Neural progenitor cell (in vitro differentiated cells): ENCODE data around the gene OR51B2. TPM values are rescaled to one million over a fixed set of nuclear protein-coding genes. Genes with fewer than 3 reads are reported as not detected.

ENCODE experiments used
- DNase-seq: peaks from one replicate; pipeline ENCODE4 v3.0.0-alpha.2; 2016; ENCODE audit warnings: low spot score
- H2AFZ ChIP-seq: fragments of 200-600 bp; sonication (generic); replicated peaks from 2 replicates; pipeline ENCODE4 v1.6.1; 2016; ENCODE audit warnings: antibody characterized with exemption
- H3F3A ChIP-seq: fragments of 200-600 bp; sonication (generic); 2 replicates; pipeline ENCODE4 v1.6.1; 2016; ENCODE audit warnings: antibody characterized with exemption, low read depth
- H3K27ac ChIP-seq: fragments of 200-600 bp; sonication (generic); 2 replicates; pipeline ENCODE4 v1.5.1; 2016; ENCODE audit warnings: mild to moderate bottlenecking
- H3K27me3 ChIP-seq: fragments of 200-600 bp; sonication (generic); 2 replicates; pipeline ENCODE4 v1.6.1; 2016; ENCODE audit warnings: mild to moderate bottlenecking, moderate library complexity
- H3K36me3 ChIP-seq: fragments of 200-600 bp; sonication (generic); 2 replicates; pipeline ENCODE4 v1.5.1; 2016
- H3K4me1 ChIP-seq: fragments of 200-600 bp; sonication (generic); 2 replicates; pipeline ENCODE4 v1.6.1; 2016; ENCODE audit warnings: mixed run types
- H3K4me2 ChIP-seq: fragments of 200-600 bp; sonication (generic); 2 replicates; pipeline ENCODE4 v1.6.1; 2016
- H3K4me3 ChIP-seq: fragments of 200-600 bp; sonication (generic); 2 replicates; pipeline ENCODE4 v1.5.1; 2016
- H3K79me2 ChIP-seq: fragments of 200-600 bp; sonication (generic); 2 replicates; pipeline ENCODE4 v1.6.1; 2016; ENCODE audit warnings: low read depth
- H3K9ac ChIP-seq: fragments of 200-600 bp; sonication (generic); 2 replicates; pipeline ENCODE4 v1.6.1; 2016
- H3K9me3 ChIP-seq: fragments of 200-600 bp; sonication (generic); 2 replicates; pipeline ENCODE4 v1.5.1; 2016; ENCODE audit warnings: low read depth
- H4K20me1 ChIP-seq: fragments of 200-600 bp; sonication (generic); 2 replicates; pipeline ENCODE4 v1.6.1; 2016; ENCODE audit warnings: low read depth
- H3K27ac Mint-ChIP-seq: 3 replicates; pipeline ENCODE4 v1.8.0; 2021; ENCODE audit warnings: mixed read lengths
- H3K27me3 Mint-ChIP-seq: 2 replicates; pipeline ENCODE4 v1.8.0; 2022; ENCODE audit warnings: low read depth, mild to moderate bottlenecking, inconsistent platforms, moderate library complexity, mixed read lengths; ENCODE audit not compliant: insufficient read depth
- H3K36me3 Mint-ChIP-seq: 3 replicates; pipeline ENCODE4 v1.8.0; 2021; ENCODE audit warnings: mixed read lengths
- H3K4me1 Mint-ChIP-seq: 3 replicates; pipeline ENCODE4 v1.8.0; 2021; ENCODE audit warnings: mixed read lengths
- H3K4me3 Mint-ChIP-seq: 3 replicates; pipeline ENCODE4 v1.8.0; 2021; ENCODE audit warnings: mild to moderate bottlenecking, moderate library complexity, mixed read lengths
- H3K9me3 Mint-ChIP-seq: 3 replicates; pipeline ENCODE4 v1.8.0; 2020; ENCODE audit warnings: mixed read lengths
- EZH2 ChIP-seq: fragments of 200-600 bp; sonication (generic); IDR thresholded peaks from 2 replicates; pipeline ENCODE4 v1.6.1; 2017; ENCODE audit warnings: antibody characterized with exemption, mild to moderate bottlenecking, moderate library complexity
- EZH2phosphoT487 ChIP-seq: fragments of 200-600 bp; sonication (generic); IDR thresholded peaks from 2 replicates; pipeline ENCODE4 v1.6.1; 2017; ENCODE audit warnings: antibody characterized with exemption
- total RNA-seq: library from RNA; depleted of rRNA; stranded (reverse); fragments of >200 nt; gene quantifications from 2 replicates; pipeline ENCODE4 v1.2.3, GENCODE V29; 2015; ENCODE audit warnings: low replicate concordance
- TF ChIP-seq, protein P1 (sequence below): fragments of 200-600 bp; sonication (generic); IDR thresholded peaks from 2 replicates; pipeline ENCODE4 v1.5.1; 2017; ENCODE audit warnings: antibody characterized with exemption, mild to moderate bottlenecking

The OR51B2 gene
- total RNA-seq, 1 donor from 2014 or later = not detected

DNA sequence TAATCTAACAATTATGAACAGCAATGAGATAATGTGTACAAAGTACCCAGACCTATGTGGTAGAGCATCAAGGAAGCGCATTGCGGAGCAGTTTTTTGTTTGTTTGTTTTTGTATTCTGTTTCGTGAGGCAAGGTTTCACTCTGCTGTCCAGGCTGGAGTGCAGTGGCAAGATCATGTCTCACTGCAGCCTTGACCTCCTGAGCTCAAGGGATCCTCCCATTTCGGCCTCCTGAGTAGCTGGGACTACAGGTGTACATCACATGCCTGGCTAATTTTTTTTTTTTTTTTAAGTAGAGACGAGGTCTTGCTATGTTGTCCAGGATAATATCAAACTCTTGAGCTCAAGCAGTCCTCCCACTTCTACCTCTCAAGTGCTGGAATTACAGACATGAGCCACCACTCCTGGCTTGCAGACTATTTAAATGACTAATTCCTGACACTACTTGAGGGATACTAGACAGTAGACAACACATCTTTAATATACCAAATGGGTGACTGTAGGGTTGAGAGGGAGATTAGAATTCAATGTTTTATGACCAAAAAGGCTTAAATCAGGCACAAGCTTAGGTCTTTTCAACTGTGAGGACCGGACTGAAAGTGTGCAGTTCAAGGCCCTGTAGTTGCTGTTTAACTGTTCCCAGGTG lies 35.1 kb downstream of the OR51B2 start:
- Histone ChIP-seq H2AFZ (no peak overlapping the region), H3K9me3 (no peaks in the 10 kb centered on the region), H3K4me1 (no peaks in the 10 kb centered on the region), H3K79me2 (no peaks in the 10 kb centered on the region), H3K27ac (no peak overlapping the region), H3K36me3 (no peaks in the 10 kb centered on the region), H3K4me3 (no peak overlapping the region), H3K9ac (no peak overlapping the region), H3F3A (no peaks in the 10 kb centered on the region), H3K27me3 (no peaks in the 10 kb centered on the region), H4K20me1 (no peaks in the 10 kb centered on the region), H3K4me2 (no peak overlapping the region)
- no peak for DNase-seq
- Mint-ChIP-seq H3K27me3 (peaks cover 2% of the 10 kb centered on the region), H3K4me3 (no peak overlapping the region), H3K4me1 (no peaks in the 10 kb centered on the region), H3K9me3 (no peaks in the 10 kb centered on the region), H3K36me3 (no peaks in the 10 kb centered on the region), H3K27ac (no peak overlapping the region)
- TF ChIP-seq EZH2phosphoT487 (no peak), EZH2 (no peak)
- TF ChIP-seq, protein P1, sequence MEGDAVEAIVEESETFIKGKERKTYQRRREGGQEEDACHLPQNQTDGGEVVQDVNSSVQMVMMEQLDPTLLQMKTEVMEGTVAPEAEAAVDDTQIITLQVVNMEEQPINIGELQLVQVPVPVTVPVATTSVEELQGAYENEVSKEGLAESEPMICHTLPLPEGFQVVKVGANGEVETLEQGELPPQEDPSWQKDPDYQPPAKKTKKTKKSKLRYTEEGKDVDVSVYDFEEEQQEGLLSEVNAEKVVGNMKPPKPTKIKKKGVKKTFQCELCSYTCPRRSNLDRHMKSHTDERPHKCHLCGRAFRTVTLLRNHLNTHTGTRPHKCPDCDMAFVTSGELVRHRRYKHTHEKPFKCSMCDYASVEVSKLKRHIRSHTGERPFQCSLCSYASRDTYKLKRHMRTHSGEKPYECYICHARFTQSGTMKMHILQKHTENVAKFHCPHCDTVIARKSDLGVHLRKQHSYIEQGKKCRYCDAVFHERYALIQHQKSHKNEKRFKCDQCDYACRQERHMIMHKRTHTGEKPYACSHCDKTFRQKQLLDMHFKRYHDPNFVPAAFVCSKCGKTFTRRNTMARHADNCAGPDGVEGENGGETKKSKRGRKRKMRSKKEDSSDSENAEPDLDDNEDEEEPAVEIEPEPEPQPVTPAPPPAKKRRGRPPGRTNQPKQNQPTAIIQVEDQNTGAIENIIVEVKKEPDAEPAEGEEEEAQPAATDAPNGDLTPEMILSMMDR = no peak

DNA sequence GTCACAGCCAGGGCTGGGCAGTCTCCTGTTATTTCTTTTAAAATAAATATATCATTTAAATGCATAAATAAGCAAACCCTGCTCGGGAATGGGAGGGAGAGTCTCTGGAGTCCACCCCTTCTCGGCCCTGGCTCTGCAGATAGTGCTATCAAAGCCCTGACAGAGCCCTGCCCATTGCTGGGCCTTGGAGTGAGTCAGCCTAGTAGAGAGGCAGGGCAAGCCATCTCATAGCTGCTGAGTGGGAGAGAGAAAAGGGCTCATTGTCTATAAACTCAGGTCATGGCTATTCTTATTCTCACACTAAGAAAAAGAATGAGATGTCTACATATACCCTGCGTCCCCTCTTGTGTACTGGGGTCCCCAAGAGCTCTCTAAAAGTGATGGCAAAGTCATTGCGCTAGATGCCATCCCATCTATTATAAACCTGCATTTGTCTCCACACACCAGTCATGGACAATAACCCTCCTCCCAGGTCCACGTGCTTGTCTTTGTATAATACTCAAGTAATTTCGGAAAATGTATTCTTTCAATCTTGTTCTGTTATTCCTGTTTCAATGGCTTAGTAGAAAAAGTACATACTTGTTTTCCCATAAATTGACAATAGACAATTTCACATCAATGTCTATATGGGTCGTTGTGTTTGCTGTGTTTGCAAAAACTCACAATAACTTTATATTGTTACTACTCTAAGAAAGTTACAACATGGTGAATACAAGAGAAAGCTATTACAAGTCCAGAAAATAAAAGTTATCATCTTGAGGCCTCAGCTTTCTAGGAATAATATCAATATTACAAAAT lies 35.8 kb downstream of the OR51B2 start:
- no peaks in the 10 kb centered on the region for H3K36me3 Mint-ChIP-seq
- H2AFZ ChIP-seq = no peak overlapping the region
- no peaks in the 10 kb centered on the region for H3K4me1 Mint-ChIP-seq
- no peak overlapping the region for H3K4me2 ChIP-seq
- H3K27ac Mint-ChIP-seq = no peak overlapping the region
- H3K27ac ChIP-seq = no peak overlapping the region
- H3K4me1 ChIP-seq = no peaks in the 10 kb centered on the region
- DNase-seq = no peak
- no peaks in the 10 kb centered on the region for H3K27me3 ChIP-seq
- H3K4me3 ChIP-seq = no peak overlapping the region
- no peaks in the 10 kb centered on the region for H3F3A ChIP-seq
- H3K4me3 Mint-ChIP-seq = no peak overlapping the region
- peaks cover 2% of the 10 kb centered on the region for H3K27me3 Mint-ChIP-seq
- no peaks in the 10 kb centered on the region for H4K20me1 ChIP-seq
- H3K79me2 ChIP-seq = no peaks in the 10 kb centered on the region
- TF ChIP-seq, protein P1 = no peak
- TF ChIP-seq EZH2 (no peak), EZH2phosphoT487 (no peak)
- H3K9me3 Mint-ChIP-seq = no peaks in the 10 kb centered on the region
- H3K9me3 ChIP-seq = no peaks in the 10 kb centered on the region
- H3K9ac ChIP-seq = no peak overlapping the region
- no peaks in the 10 kb centered on the region for H3K36me3 ChIP-seq

DNA sequence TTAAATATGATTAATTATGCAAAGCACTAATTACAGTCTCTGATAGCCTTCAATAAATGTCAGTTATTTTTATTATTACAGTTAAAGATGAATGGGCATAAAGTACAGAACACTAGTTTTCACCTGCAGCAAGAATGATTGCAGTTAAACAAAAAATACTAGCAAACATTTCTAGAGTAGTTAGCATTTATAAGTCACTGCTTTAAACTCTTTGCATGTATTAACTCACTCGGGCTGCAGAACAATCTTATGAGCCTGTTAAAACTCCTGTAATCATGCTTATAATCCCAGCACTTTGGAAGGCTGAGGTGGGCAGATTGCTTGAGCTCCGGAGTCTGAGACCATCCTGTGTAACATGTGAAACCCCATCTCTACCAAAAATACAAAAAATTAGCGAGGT lies 37.2 kb downstream of the OR51B2 start:
- H3K27ac Mint-ChIP-seq = no peak overlapping the region
- no peaks in the 10 kb centered on the region for H3K9me3 ChIP-seq
- H3K4me3 ChIP-seq = no peak overlapping the region

More for the DNA sequence above, 37.2 kb downstream of the OR51B2 start:
- Mint-ChIP-seq H3K27me3 (peaks cover 2% of the 10 kb centered on the region), H3K4me1 (no peaks in the 10 kb centered on the region), H3K4me3 (no peak overlapping the region), H3K36me3 (no peaks in the 10 kb centered on the region), H3K9me3 (no peaks in the 10 kb centered on the region)
- no peak overlapping the region for H3K4me2 ChIP-seq
- no peaks in the 10 kb centered on the region for H4K20me1 ChIP-seq
- no peak overlapping the region for H3K9ac ChIP-seq
- H3K4me1 ChIP-seq = no peaks in the 10 kb centered on the region
- no peaks in the 10 kb centered on the region for H3F3A ChIP-seq
- no peaks in the 10 kb centered on the region for H3K27me3 ChIP-seq
- no peak overlapping the region for H3K27ac ChIP-seq
- no peak overlapping the region for H2AFZ ChIP-seq
- no peaks in the 10 kb centered on the region for H3K79me2 ChIP-seq
- TF ChIP-seq, protein P1 = no peak
- no peak for TF ChIP-seq EZH2phosphoT487
- no peak for TF ChIP-seq EZH2
- no peak for DNase-seq
- H3K36me3 ChIP-seq = no peaks in the 10 kb centered on the region
